ENCODE results near the gene SPATA17. TPM values are rescaled to one million over a fixed set of nuclear protein-coding genes. Genes with fewer than 3 reads are reported as not detected.

SPATA17 gene, protein sequence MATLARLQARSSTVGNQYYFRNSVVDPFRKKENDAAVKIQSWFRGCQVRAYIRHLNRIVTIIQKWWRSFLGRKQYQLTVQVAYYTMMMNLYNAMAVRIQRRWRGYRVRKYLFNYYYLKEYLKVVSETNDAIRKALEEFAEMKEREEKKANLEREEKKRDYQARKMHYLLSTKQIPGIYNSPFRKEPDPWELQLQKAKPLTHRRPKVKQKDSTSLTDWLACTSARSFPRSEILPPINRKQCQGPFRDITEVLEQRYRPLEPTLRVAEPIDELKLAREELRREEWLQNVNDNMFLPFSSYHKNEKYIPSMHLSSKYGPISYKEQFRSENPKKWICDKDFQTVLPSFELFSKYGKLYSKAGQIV
- total RNA-seq: 0.30 and 0.55 TPM in 2 replicates

DNA sequence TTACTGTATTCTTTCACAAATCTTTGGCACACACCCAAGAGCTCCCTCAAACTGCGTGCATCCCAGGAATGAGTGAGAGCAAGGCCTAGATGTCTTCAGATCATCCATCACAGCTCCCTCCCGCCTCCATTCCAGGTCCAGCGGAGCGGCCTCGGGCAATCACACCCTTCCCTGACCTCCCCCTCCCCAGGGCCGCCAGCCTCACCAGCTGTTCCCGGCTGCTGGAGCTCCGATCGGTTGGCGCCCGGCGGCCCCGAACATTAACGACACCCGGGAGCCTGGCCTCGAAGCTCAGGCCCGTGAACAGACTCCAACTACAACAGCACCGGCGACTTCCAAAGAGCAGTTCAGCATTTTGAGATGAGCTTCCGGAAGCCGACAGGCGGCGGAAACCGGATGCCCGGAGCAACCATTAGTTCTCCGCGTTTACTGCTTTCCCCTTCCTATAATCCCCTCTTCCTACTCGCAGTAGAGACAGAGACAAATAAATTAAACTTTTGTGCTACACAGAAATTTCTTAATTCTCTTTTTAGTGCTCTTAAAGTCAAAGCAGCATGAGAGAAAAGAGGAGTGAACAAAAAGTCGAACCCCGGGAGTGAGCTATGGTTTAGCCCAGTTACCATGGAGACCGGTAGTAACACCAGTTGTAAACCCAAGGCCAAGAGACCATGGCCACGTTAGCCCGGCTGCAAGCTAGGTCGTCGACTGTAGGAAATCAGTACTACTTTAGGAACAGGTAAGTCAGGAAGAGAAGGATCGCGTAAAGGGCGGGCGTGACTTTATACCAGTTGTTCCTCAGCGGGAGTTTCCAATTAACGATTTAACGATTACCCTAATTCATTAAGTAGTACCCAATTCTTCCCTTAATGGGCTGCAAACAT lies at the start of gene SPATA17, which contains the start of gene GPATCH2:
Gene SPATA17 (plus strand): TSS at position 634 of the 881 bp plus-strand sequence. CDS start 35 bp downstream, at position 669.
Gene GPATCH2 (minus strand): TSS at position 380 of the 881 bp plus-strand sequence. CDS start 119 bp downstream, at position 261.

Other genes with a start within 250 kb of the SPATA17 start
- gene GPATCH2, start 254 bp upstream of the SPATA17 start, total RNA-seq: 20.5 and 20.6 TPM in 2 replicates

Measured in smooth muscle cell of the umbilical artery (primary cell).